IMR-90 (cell line): ENCODE data around the gene SP3. TPM values are rescaled to one million over a fixed set of nuclear protein-coding genes. Genes with fewer than 3 reads are reported as not detected.
A peak's percentile ranks its signal among the peaks of the same experiment; 100 is the strongest.

Experiments used
- ATAC-seq: fragments of 200-7000 bp; cut with Tn5 transposase; 2 replicates; pipeline ENCODE4 v1.9.1; 2020; ENCODE audit warnings: low read depth, mild to moderate bottlenecking, moderate library complexity
- BruUV-seq: library from RNA; stranded (reverse); fragments of 400-500 nt; replicated peaks from 2 replicates; lab custom pipeline; 2021; lab: Mats Ljungman, UMichigan
- CTCF ChIA-PET: fragments of 300-600 bp; formaldehyde crosslinking; extraction: SDS; loops from one replicate; lab custom pipeline; 2021; ENCODE audit warnings: antibody characterized with exemption; lab: Yijun Ruan, JAX
- POLR2A ChIA-PET: fragments of 300-600 bp; sonication (Branson Sonifier 250); formaldehyde crosslinking; loops from one replicate; lab custom pipeline; 2022; ENCODE audit warnings: antibody characterized with exemption; ENCODE audit not compliant: unreplicated experiment; lab: Charles Lee
- DNase-seq: peaks from one replicate; pipeline ENCODE4 v3.0.0; 2013
- H2AFZ ChIP-seq: replicated peaks from 2 replicates; pipeline ENCODE3; 2013; ENCODE audit warnings: low read length, mild to moderate bottlenecking; ENCODE audit not compliant: poor library complexity
- H2AK5ac ChIP-seq: 2 replicates; pipeline ENCODE4 v1.6.1; 2013; ENCODE audit warnings: low read depth, low read length, inconsistent platforms
- H2AK9ac ChIP-seq: replicated peaks from 2 replicates; pipeline ENCODE3; 2013; ENCODE audit warnings: mild to moderate bottlenecking, low read depth, low read length, moderate library complexity; ENCODE audit not compliant: poor library complexity
- H2BK120ac ChIP-seq: 2 replicates; pipeline ENCODE4 v1.6.1; 2013; ENCODE audit warnings: low read depth, low read length, inconsistent platforms
- H2BK15ac ChIP-seq: 3 replicates; pipeline ENCODE4 v1.6.1; 2013; ENCODE audit warnings: low read depth, low read length, inconsistent platforms
- H2BK20ac ChIP-seq: 2 replicates; pipeline ENCODE4 v1.6.1; 2013; ENCODE audit warnings: low read depth, mild to moderate bottlenecking, inconsistent platforms, low read length, moderate library complexity
- H2BK5ac ChIP-seq: 2 replicates; pipeline ENCODE4 v1.6.1; 2013; ENCODE audit warnings: mild to moderate bottlenecking, low read depth, low read length, inconsistent platforms; ENCODE audit not compliant: poor library complexity, severe bottlenecking
- H3K14ac ChIP-seq: replicated peaks from 2 replicates; pipeline ENCODE4 v1.6.1; 2013; ENCODE audit warnings: low read depth, low read length, inconsistent platforms
- H3K18ac ChIP-seq: 2 replicates; pipeline ENCODE4 v1.6.1; 2013; ENCODE audit warnings: low read depth, low read length, control low read depth
- H3K23ac ChIP-seq: 2 replicates; pipeline ENCODE4 v1.6.1; 2013; ENCODE audit warnings: low read depth, low read length, inconsistent platforms
- H3K27ac ChIP-seq: 2 replicates; pipeline ENCODE4 v1.5.1; 2013; ENCODE audit warnings: mild to moderate bottlenecking, control low read depth, low read length; ENCODE audit not compliant: insufficient read depth
- H3K27me3 ChIP-seq: 2 replicates; pipeline ENCODE4 v1.6.1; 2013; ENCODE audit warnings: low read length; ENCODE audit not compliant: control insufficient read depth, insufficient read depth
- H3K36me3 ChIP-seq: 2 replicates; pipeline ENCODE4 v1.6.1; 2013; ENCODE audit warnings: low read length, mixed read lengths; ENCODE audit not compliant: control insufficient read depth, insufficient read depth
- H3K4ac ChIP-seq: 2 replicates; pipeline ENCODE4 v1.6.1; 2013; ENCODE audit warnings: low read depth, low read length, inconsistent platforms
- H3K4me1 ChIP-seq: 2 replicates; pipeline ENCODE4 v1.6.1; 2013; ENCODE audit warnings: low read length, mixed read lengths; ENCODE audit not compliant: control insufficient read depth, insufficient read depth
- H3K4me2 ChIP-seq: 2 replicates; pipeline ENCODE4 v1.6.1; 2013; ENCODE audit warnings: low read depth, mild to moderate bottlenecking, control low read depth, low read length, moderate library complexity
- H3K4me3 ChIP-seq: 2 replicates; pipeline ENCODE4 v1.5.1; 2013; ENCODE audit warnings: low read depth, mild to moderate bottlenecking, control low read depth, low read length, moderate library complexity; ENCODE audit not compliant: insufficient read depth
- H3K56ac ChIP-seq: 2 replicates; pipeline ENCODE4 v1.6.1; 2013; ENCODE audit warnings: low read length, inconsistent platforms; ENCODE audit not compliant: insufficient read depth; ENCODE audit errors: extremely low read depth
- H3K79me1 ChIP-seq, 2 experiments: 2 replicates each; pipeline ENCODE4 v1.6.1; 2013; ENCODE audit warnings: low read length in 2 of 2, inconsistent platforms in 1 of 2, low read depth in 1 of 2
- H3K9ac ChIP-seq: 2 replicates; pipeline ENCODE4 v1.6.1; 2013; ENCODE audit warnings: low read depth, low read length, control low read depth
- H3K9me1 ChIP-seq: 2 replicates; pipeline ENCODE4 v1.6.1; 2013; ENCODE audit warnings: low read length, inconsistent platforms; ENCODE audit not compliant: insufficient read depth
- H3K9me3 ChIP-seq: 2 replicates; pipeline ENCODE4 v1.6.1; 2013; ENCODE audit warnings: low read length; ENCODE audit not compliant: control insufficient read depth, insufficient read depth
- H4K20me1 ChIP-seq: 2 replicates; pipeline ENCODE4 v1.6.1; 2013; ENCODE audit warnings: low read length, inconsistent platforms; ENCODE audit not compliant: insufficient read depth
- H4K5ac ChIP-seq: 2 replicates; pipeline ENCODE4 v1.6.1; 2013; ENCODE audit warnings: mild to moderate bottlenecking, low read depth, low read length, control low read depth
- H4K8ac ChIP-seq, 2 experiments: 2 replicates each; pipeline ENCODE4 v1.6.1; 2013; ENCODE audit warnings: low read depth in 2 of 2, low read length in 2 of 2, control low read depth in 1 of 2, inconsistent platforms in 1 of 2
- H4K91ac ChIP-seq: 2 replicates; pipeline ENCODE4 v1.6.1; 2013; ENCODE audit warnings: low read depth, low read length, inconsistent platforms; ENCODE audit not compliant: insufficient read depth
- BHLHE40 ChIP-seq: fragments of 150-350 bp; IDR thresholded peaks from 2 replicates; pipeline ENCODE4 v1.6.1; 2016; ENCODE audit warnings: mild to moderate bottlenecking, low read depth, low read length
- CEBPB ChIP-seq: IDR thresholded peaks from 2 replicates; pipeline ENCODE4 v1.6.1; 2012; ENCODE audit warnings: low read depth, low read length, improper control_type of control experiment
- CHD1 ChIP-seq: IDR thresholded peaks from 2 replicates; pipeline ENCODE4 v1.6.1; 2012; ENCODE audit warnings: low read depth, low read length, improper control_type of control experiment
- ELK1 ChIP-seq: fragments of 150-350 bp; IDR thresholded peaks from 2 replicates; pipeline ENCODE4 v1.6.1; 2016; ENCODE audit warnings: low read depth, mild to moderate bottlenecking, low read length, moderate library complexity, borderline replicate concordance
- FOS ChIP-seq: fragments of 150-350 bp; IDR thresholded peaks from 2 replicates; pipeline ENCODE4 v1.6.1; 2016; ENCODE audit warnings: low read depth, low read length
- MAFK ChIP-seq: IDR thresholded peaks from 2 replicates; pipeline ENCODE4 v1.6.1; 2012; ENCODE audit warnings: low read depth, low read length, improper control_type of control experiment
- MAZ ChIP-seq: IDR thresholded peaks from 2 replicates; pipeline ENCODE4 v1.6.1; 2012; ENCODE audit warnings: low read depth, mild to moderate bottlenecking, low read length, improper control_type of control experiment, moderate library complexity, borderline replicate concordance
- MXI1 ChIP-seq: IDR thresholded peaks from 2 replicates; pipeline ENCODE4 v1.6.1; 2012; ENCODE audit warnings: low read depth, mild to moderate bottlenecking, low read length, moderate library complexity, borderline replicate concordance
- NFE2L2 ChIP-seq: fragments of 150-350 bp; IDR thresholded peaks from 2 replicates; pipeline ENCODE4 v1.6.1; 2016; ENCODE audit warnings: low read depth, mild to moderate bottlenecking, low read length
- POLR2A ChIP-seq: IDR thresholded peaks from 2 replicates; pipeline ENCODE4 v1.6.1; 2012; ENCODE audit warnings: mild to moderate bottlenecking, low read depth, low read length
- RAD21 ChIP-seq: IDR thresholded peaks from 2 replicates; pipeline ENCODE4 v1.6.1; 2012; ENCODE audit warnings: low read length, improper control_type of control experiment
- RCOR1 ChIP-seq: IDR thresholded peaks from 2 replicates; pipeline ENCODE4 v1.6.1; 2012; ENCODE audit warnings: mild to moderate bottlenecking, low read length, improper control_type of control experiment; ENCODE audit not compliant: insufficient replicate concordance
- RFX5 ChIP-seq: IDR thresholded peaks from 2 replicates; pipeline ENCODE4 v1.8.0; 2012; ENCODE audit warnings: low read depth, mild to moderate bottlenecking, low read length, moderate library complexity
- SMC3 ChIP-seq: fragments of 150-350 bp; IDR thresholded peaks from 2 replicates; pipeline ENCODE4 v1.6.1; 2016; ENCODE audit warnings: low read depth, mild to moderate bottlenecking, antibody characterized with exemption, low read length, moderate library complexity
- USF2 ChIP-seq: fragments of 150-350 bp; IDR thresholded peaks from 2 replicates; pipeline ENCODE4 v1.6.1; 2017; ENCODE audit warnings: mild to moderate bottlenecking, antibody characterized with exemption, low read length, low read depth
- WGBS, 2 experiments: methylation state at CpG; one replicate each; pipeline versions ENCODE4 v1.1.5 to v1.1.7; 2013; ENCODE audit warnings: missing lambda C conversion rate in 2 of 2; ENCODE audit not compliant: insufficient read length in 1 of 2; ENCODE audit errors: extremely low coverage in 2 of 2; 5-methylcytosine and 5-hydroxymethylcytosine counted together
- dilution Hi-C: fragments of 300-500 bp; cut with HindIII; formaldehyde crosslinking; loops from one replicate; pipeline ENCODE4 v1.14.3; 2018; ENCODE audit warnings: low sequenced_read_pairs; ENCODE audit not compliant: unreplicated experiment
- in situ Hi-C: fragments of 300-500 bp; cut with MboI; formaldehyde crosslinking; loops from 3 replicates; pipeline ENCODE4 v1.14.3; 2019; ENCODE audit warnings: low sequenced_read_pairs, inconsistent platforms, mixed read lengths
- intact Hi-C: fragments of 100-400 bp; cut with micrococcal nuclease; formaldehyde crosslinking; loops from 2 replicates; pipeline ENCODE4 v1.10.0; 2022
- polyA plus RNA-seq, 3 experiments: library from polyadenylated mRNA; depleted of rRNA; stranded (reverse); fragments of >200 nt; gene quantifications; 2 replicates each; pipeline ENCODE4 v1.2.3, GENCODE V29; 2012; ENCODE audit warnings: low replicate concordance in 1 of 3
- total RNA-seq: library from RNA; depleted of rRNA; stranded (reverse); fragments of >200 nt; gene quantifications from 2 replicates; pipeline ENCODE4 v1.2.3, GENCODE V29; 2012
- TF ChIP-seq, protein P1 (sequence below): conservative IDR thresholded peaks from 2 replicates; pipeline ENCODE4 v1.5.1; 2012; ENCODE audit warnings: mild to moderate bottlenecking, low read depth, low read length, improper control_type of control experiment

SP3 gene
- total and polyA plus RNA-seq, 2 of the 4 experiments (the other 2 are of a cell fraction): 26.7 to 136 TPM

DNA sequence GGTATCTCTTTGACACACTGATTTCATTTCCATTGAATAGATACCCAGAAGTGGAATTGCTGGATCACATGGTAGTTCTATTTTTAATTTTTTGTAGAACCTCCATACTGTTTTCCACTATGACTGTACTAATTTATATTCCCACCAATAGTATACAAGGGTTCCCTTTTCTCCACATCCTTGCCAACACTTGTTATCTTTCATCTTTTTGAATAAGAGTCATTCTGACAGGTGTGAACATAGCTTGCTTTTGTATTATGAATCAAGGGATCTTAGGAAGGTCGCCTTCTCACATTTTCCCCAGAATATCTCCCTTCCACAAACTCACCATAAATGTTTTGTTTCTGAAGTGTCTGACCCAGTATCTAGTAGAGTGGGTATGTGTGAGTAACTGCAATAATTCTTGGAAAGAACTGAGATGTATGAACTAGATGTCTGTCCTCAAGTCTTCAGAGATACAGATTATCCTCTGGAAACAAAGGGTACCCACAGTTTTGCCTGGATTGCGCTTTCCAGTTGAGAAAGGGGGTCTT is 17.1 kb upstream of the SP3 start:
- dilution Hi-C loops: no loop called here
- Histone ChIP-seq H3K4me2 (no peak overlapping the region), H3K9me3 (no peaks in the 10 kb centered on the region), H4K91ac (no peak overlapping the region; the same call in 1 of the 2 replicates), H3K27ac (peak overlapping the region; percentile 63; the same call in 1 of the 2 replicates), H3K18ac (peak overlapping the region; percentile 42), H3K27me3 (no peaks in the 10 kb centered on the region), H2BK120ac (peak overlapping the region; percentile 76), H3K4ac (peak overlapping the region; percentile 49), H3K36me3 (no peaks in the 10 kb centered on the region), H2BK5ac (peak overlapping the region; percentile 21), H2AFZ (peak overlapping the region; percentile 65), H4K5ac (peak overlapping the region; percentile 42), H3K79me1 (no peaks in the 10 kb centered on the region), H2AK9ac (peak overlapping the region; percentile 51), H2BK20ac (peak overlapping the region; percentile 82), H3K9ac (no peak overlapping the region), H3K4me1 (peaks cover 17% of the 10 kb centered on the region), H2AK5ac (no peak overlapping the region), H3K14ac (peak overlapping the region; percentile 76), H3K23ac (0 out of 2 replicates have a peak overlapping the region, but pooled peaks have one; percentile 59), H3K4me3 (no peak overlapping the region), H3K56ac (no peak overlapping the region), H4K20me1 (no peaks in the 10 kb centered on the region), H4K8ac (peak overlapping the region in 1 of 2 experiments; percentile 81; a peak in 1 of 4 replicates), H3K9me1 (peaks cover 14% of the 10 kb centered on the region), H2BK15ac (no peak overlapping the region)
- WGBS, 2 experiments: no CpG with 5 or more reads among the region's 2 CpGs
- BruUV-seq: no TSS peak
- DNase-seq (no peak), ATAC-seq (no peak)
- in situ Hi-C loops: no loop called here
- POLR2A ChIA-PET: interaction anchor here (1.0 kb wide), 1 partner anchor 20 kb away, joined by 4 read pairs; no protein-coding TSS in a partner anchor
- CTCF ChIA-PET: no interaction called here
- intact Hi-C loops: no loop called here
- TF ChIP-seq CEBPB: no peak
- no peak for TF ChIP-seq RCOR1
- TF ChIP-seq POLR2A: no peak
- no peak for TF ChIP-seq CHD1
- TF ChIP-seq BHLHE40: no peak
- no peak for TF ChIP-seq USF2
- TF ChIP-seq MXI1: no peak
- no peak for TF ChIP-seq FOS
- TF ChIP-seq SMC3: no peak
- no peak for TF ChIP-seq MAZ
- TF ChIP-seq, protein P1, sequence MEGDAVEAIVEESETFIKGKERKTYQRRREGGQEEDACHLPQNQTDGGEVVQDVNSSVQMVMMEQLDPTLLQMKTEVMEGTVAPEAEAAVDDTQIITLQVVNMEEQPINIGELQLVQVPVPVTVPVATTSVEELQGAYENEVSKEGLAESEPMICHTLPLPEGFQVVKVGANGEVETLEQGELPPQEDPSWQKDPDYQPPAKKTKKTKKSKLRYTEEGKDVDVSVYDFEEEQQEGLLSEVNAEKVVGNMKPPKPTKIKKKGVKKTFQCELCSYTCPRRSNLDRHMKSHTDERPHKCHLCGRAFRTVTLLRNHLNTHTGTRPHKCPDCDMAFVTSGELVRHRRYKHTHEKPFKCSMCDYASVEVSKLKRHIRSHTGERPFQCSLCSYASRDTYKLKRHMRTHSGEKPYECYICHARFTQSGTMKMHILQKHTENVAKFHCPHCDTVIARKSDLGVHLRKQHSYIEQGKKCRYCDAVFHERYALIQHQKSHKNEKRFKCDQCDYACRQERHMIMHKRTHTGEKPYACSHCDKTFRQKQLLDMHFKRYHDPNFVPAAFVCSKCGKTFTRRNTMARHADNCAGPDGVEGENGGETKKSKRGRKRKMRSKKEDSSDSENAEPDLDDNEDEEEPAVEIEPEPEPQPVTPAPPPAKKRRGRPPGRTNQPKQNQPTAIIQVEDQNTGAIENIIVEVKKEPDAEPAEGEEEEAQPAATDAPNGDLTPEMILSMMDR: no peak
- no peak for TF ChIP-seq RAD21
- TF ChIP-seq NFE2L2: no peak
- no peak for TF ChIP-seq MAFK
- no peak for TF ChIP-seq RFX5
- TF ChIP-seq ELK1: no peak
